Thoracic aorta (tissue), 2 donors: Measurements from ENCODE around the gene ADAMTS17. TPM values are rescaled to one million over a fixed set of nuclear protein-coding genes. Genes with fewer than 3 reads are reported as not detected.

Experiments
- ATAC-seq: fragments of 150-250 bp; one replicate; pipeline ENCODE4 v1.8.0; 2017; ENCODE audit warnings: low read depth; ENCODE audit not compliant: insufficient number of reproducible peaks, low FRiP score
- DNase-seq: peaks from one replicate; pipeline ENCODE4 v3.0.0-alpha.2; 2020; ENCODE audit warnings: low spot score
- H3K27ac ChIP-seq, 2 donors: fragments of 200-600 bp; sonication (generic); 1 replicate in 1 of 2; 2 replicates in 1 of 2; pipeline ENCODE4 v1.5.1; 2016; ENCODE audit warnings: mild to moderate bottlenecking in 2 of 2, moderate library complexity in 2 of 2
- H3K27me3 ChIP-seq: fragments of 200-600 bp; sonication (generic); replicated peaks from 2 replicates; pipeline ENCODE4 v1.6.0; 2016; ENCODE audit warnings: mild to moderate bottlenecking; ENCODE audit not compliant: insufficient read depth
- H3K36me3 ChIP-seq: fragments of 200-600 bp; sonication (generic); one replicate; pipeline ENCODE4 v1.5.1; 2016
- H3K4me1 ChIP-seq, 2 donors: fragments of 200-600 bp; sonication (generic); 1 replicate in 1 of 2; 2 replicates in 1 of 2; pipeline versions ENCODE4 v1.5.1 to v1.6.0; 2016; ENCODE audit warnings: low read depth in 2 of 2, mild to moderate bottlenecking in 1 of 2; ENCODE audit not compliant: control insufficient read depth in 1 of 2
- H3K4me3 ChIP-seq: fragments of 200-600 bp; sonication (generic); 2 replicates; pipeline ENCODE4 v1.5.1; 2016; ENCODE audit warnings: mild to moderate bottlenecking
- H3K9me3 ChIP-seq: fragments of 200-600 bp; sonication (generic); 2 replicates; pipeline ENCODE4 v1.5.1; 2016
- CTCF ChIP-seq: fragments of 200-600 bp; sonication (generic); IDR thresholded peaks from one replicate; pipeline ENCODE4 v1.5.1; 2019; ENCODE audit warnings: antibody characterized with exemption
- total RNA-seq, 2 donors: library from RNA; depleted of rRNA; stranded (reverse); fragments of >200 nt; gene quantifications; one replicate each; pipeline versions ENCODE4 v1.1.0 to v1.2.3, GENCODE V29; 2016

The ADAMTS17 gene
- total RNA-seq, 2 donors from 2014 or later = 2.8 to 8.1 TPM

- DNase-seq (no peak), ATAC-seq (no peak)
- no peaks in the 10 kb centered on the region for H3K36me3 ChIP-seq
- H3K27ac ChIP-seq = no peak overlapping the region
- H3K4me3 ChIP-seq = no peak overlapping the region
- no peaks in the 10 kb centered on the region for H3K4me1 ChIP-seq
- H3K9me3 ChIP-seq = no peaks in the 10 kb centered on the region
- H3K27me3 ChIP-seq = no peaks in the 10 kb centered on the region
- no peak for TF ChIP-seq CTCF
These were observed 334.2 kb downstream of the ADAMTS17 start for GRCh38 chr15:100007609-100008008.

GRCh38 chr15:100005715-100006114 is 336.1 kb downstream of the ADAMTS17 start:
- DNase-seq (no peak), ATAC-seq (no peak)
- Histone ChIP-seq H3K4me3 (no peak overlapping the region), H3K9me3 (no peaks in the 10 kb centered on the region), H3K4me1 (peaks cover 0 to 6% of the 10 kb centered on the region in 2 donors), H3K27me3 (no peaks in the 10 kb centered on the region), H3K27ac (no peak overlapping the region), H3K36me3 (no peaks in the 10 kb centered on the region)
- TF ChIP-seq CTCF = no peak

GRCh38 chr15:100005013-100005412 is 336.8 kb downstream of the ADAMTS17 start:
- Histone ChIP-seq H3K4me1 (peaks cover 0 to 6% of the 10 kb centered on the region in 2 donors), H3K4me3 (no peak overlapping the region), H3K9me3 (no peaks in the 10 kb centered on the region), H3K36me3 (no peaks in the 10 kb centered on the region), H3K27ac (no peak overlapping the region), H3K27me3 (no peaks in the 10 kb centered on the region)
- no peak for TF ChIP-seq CTCF
- DNase-seq (no peak), ATAC-seq (no peak)

GRCh38 chr15:100002787-100003536 is 338.8 kb downstream of the ADAMTS17 start:
- Histone ChIP-seq H3K27me3 (no peaks in the 10 kb centered on the region), H3K4me1 (peaks cover 0 to 6% of the 10 kb centered on the region in 2 donors), H3K9me3 (no peaks in the 10 kb centered on the region), H3K36me3 (no peaks in the 10 kb centered on the region), H3K4me3 (no peak overlapping the region), H3K27ac (no peak overlapping the region)
- ATAC-seq = no peak
- DNase-seq = no peak
- no peak for TF ChIP-seq CTCF

- H3K4me3 ChIP-seq = no peak overlapping the region
- peaks cover 0 to 6% of the 10 kb centered on the region in 2 donors for H3K4me1 ChIP-seq
- H3K27me3 ChIP-seq = no peaks in the 10 kb centered on the region
- ATAC-seq = no peak
- TF ChIP-seq CTCF = no peak
- DNase-seq = no peak
- no peaks in the 10 kb centered on the region for H3K36me3 ChIP-seq
- H3K27ac ChIP-seq = no peak overlapping the region
- H3K9me3 ChIP-seq = no peaks in the 10 kb centered on the region
These were observed 339.6 kb downstream of the ADAMTS17 start for GRCh38 chr15:100002086-100002620.
